NCI-H460 (cell line): ENCODE measurements around the gene FICD. TPM values are rescaled to one million over a fixed set of nuclear protein-coding genes. Genes with fewer than 3 reads are reported as not detected.

Source experiments
- DNase-seq: peaks from one replicate; pipeline ENCODE4 v3.0.0-alpha.2; 2016; ENCODE audit warnings: low read depth; ENCODE audit errors: extremely low read depth
- total RNA-seq: library from RNA; depleted of rRNA; stranded (reverse); fragments of >200 nt; shearing (Covaris generic); gene quantifications from 2 replicates; pipeline ENCODE4 v1.2.3, GENCODE V29; 2014

Gene FICD
- total RNA-seq, 1 experiment from 2014 or later, result 7.2 TPM

- no peak for DNase-seq
Measured at GRCh38 chr12:108495823-108496579, 19.1 kb upstream of the FICD start.

DNA sequence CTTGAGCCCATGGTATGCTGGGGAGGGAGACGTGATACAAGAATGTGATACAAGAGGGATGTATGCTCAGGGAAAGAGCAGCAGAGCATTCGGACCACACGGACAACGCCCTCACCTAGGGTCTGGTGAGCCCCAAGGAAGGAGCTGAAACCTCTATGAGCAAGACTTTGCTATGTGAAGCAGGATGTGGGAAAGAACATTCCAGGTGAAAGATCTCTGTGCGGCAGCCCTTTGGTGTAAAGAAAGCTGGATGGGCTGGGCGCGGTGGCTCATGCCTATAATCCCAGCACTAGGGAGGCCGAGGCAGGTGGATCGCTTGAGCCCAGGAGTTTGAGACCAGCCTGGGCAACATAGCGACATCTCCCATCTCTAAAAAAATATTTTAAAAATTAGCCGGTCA is 16.9 kb upstream of the FICD start:
- DNase-seq, result no peak

- DNase-seq, result no peak
Measured at GRCh38 chr12:108502922-108503321, 12.2 kb upstream of the FICD start.

DNA sequence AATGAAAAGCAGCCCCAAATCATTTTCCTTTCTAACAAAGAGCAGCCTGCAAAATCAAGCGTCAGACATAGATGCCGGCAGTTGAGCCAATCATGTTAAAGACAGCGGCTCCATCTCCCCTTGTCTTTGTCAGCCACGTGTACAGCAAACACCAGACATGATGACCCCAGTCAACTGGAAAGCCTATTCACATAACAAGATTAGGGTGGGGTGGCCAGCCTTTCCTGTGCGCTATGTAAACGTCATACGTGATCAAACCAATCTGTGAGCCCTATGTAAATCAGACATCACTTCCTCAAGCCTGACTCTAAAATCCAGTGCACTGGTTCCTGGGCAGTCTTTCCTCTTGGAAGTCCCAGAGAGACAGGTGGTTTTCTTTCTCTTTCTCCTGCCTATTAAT is 9.9 kb upstream of the FICD start:
- no peak for DNase-seq

GRCh38 chr12:108507971-108508642 is 7.0 kb upstream of the FICD start:
- DNase-seq, result no peak

DNA sequence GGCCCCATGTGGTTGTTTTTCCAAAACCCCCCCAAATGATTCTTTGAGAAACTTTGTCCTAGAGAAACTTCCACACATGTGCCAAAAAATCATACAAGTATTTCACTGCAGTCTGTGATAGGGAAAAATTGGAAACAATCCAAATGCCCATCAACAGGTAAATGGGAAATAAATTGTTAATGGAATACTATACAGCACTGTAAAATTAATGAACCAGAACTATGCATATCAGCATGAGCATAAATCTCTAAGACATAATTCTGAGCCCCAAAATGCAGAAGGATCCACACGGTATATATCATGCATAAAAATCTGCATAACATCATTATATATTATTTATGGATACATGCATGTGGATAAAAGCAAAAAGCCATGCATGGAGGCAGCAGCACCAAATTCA is 5.3 kb upstream of the FICD start:
- no peak for DNase-seq

DNA sequence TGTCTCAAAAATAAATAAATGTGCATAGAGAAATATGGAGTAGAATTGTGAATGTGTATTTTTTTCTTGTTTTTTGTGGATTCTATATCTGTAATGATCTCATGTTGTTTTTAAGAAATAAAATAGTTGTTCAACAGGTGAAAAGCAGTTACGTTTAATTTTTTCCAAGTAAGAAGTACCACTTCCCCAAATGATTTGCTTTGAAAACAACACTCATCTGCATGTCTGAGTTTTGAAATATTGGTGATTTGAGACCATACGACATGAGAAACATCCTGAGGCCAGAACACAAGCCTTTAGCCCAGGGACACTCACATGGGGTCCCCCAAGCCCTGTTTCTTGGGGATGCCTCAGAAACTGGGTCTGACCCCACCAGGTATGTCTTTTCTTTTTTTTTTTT is 4.2 kb upstream of the FICD start:
- DNase-seq, result no peak

DNA sequence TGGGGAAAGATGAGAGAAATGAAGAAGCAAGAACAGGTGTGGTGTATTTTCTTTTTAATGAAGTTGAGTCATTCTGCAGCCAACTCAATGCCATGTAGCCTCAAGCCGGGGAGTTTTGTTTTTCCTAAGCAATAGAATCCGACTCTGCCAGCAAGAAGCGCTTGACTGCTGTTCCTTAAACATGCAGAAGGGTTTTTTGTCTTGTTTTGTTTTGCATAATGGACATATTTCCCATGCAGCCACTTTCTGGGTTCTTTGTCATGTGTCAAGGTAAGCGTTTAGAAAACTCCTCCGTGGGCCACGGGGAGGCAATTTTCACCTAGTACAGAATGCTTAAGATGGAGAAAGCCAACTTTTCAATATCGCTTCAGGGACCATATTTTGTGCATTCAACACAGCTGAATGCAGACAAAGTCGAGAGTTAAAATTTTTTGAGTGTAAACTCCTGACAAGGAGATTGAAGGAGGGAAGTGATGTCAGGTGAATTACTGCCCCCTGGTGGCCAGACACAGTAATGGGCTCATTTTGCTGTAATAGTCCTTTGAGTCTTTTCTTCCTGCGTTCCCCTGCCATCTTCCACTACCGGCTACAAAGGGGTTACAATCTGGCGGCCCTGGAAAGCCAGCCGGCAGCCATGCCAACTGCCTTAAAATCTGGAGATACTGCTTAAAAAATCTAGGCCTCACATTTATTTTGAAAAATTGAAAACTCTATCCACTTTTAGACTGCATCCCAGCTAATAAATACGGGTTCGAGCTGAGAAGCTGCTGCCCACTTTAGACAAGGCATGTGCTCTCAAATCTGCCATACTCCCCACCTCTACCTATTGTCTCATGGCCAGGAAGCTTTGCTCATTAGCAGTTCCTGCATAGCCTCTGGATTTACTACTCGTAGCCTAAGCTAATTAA is 3.2 kb upstream of the FICD start:
- peak; percentile 67 for DNase-seq

- no peak for DNase-seq
Measured at GRCh38 chr12:108514468-108514972, 557 bp upstream of the FICD start.

DNA sequence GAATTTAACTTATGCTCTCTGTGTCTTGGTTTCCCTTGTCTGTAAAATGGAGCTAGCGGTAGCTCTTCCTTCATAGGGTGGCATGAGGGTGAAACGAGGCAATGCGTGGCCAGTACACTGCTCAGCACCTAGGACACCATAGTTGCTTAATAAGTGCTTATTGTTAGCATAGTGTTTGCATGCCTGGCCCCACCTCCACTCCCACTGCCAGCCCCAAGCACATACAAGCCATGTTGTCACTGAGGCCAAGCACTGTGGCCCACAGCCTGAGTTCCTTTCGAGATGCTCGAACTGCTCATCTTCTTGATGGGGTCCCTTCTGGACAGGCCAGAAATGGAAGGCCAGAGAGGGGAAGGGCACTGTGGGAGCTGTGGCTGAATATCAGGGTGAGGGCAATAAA is 839 bp downstream of the FICD start:
- no peak for DNase-seq

GRCh38 chr12:108516511-108517275 is 1.6 kb downstream of the FICD start:
- DNase-seq, result no peak

DNA sequence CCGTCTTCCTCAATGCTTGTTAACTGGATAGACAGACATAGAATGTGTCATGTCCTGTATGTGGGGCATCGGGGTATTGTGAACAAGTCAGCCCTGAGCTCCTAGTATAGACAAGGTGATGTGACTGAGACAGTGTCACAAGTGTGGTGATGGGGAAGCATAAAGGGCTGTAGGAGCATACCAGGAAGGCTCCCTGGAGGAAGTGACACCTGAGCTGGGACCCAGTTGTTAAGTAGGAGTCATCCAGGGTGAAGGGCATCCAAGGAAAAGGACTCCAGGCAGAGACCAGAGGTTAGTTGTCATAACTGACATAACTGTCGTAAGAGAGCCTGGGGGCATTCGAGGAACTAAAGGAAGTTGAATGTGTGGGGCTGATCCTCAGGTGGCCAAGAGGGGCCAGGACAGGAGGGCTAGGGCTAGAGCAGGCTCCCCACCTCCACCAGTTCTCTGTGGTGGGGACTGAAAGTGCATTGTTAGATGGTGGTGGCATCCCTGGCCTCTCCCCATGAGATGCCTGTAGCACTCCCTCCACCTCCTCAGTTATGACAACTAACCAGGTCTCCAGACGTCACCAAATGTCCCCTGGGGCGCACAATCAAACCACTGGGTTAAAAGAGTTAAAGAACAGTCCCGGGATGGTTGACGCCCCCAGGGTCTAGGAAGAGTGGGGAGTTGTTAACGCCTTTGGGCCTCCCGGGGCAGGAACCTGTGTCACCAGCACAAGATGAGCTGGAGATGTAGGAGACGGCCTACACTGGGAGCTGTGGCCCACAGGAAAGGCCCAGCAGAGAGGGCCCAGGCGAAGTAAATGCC is 2.4 kb downstream of the FICD start:
- no peak for DNase-seq

GRCh38 chr12:108518101-108518715 is 3.1 kb downstream of the FICD start:
- no peak for DNase-seq

- DNase-seq, result no peak
Measured at GRCh38 chr12:108518716-108519496, 3.8 kb downstream of the FICD start.

GRCh38 chr12:108519558-108519957 is 4.5 kb downstream of the FICD start:
- no peak for DNase-seq

DNA sequence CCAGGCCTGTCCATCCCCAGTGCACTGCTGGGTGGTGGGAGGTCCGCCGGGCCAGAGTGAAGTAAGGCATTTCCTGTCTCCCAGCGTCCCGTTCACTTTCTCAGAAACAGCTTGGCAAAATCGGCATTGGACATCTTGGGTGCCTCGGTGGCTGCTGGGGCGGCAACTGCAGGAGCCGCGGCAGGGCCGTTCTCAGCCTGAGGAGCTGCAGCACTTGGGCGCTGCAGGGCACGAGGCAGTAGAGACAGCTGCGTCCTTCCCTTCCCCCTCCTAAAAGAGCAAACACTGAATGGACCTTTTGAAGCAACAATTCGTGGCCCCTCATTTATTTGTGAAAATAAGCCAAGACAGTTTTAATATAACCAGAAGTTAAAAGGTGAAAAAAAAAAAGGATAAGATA is 8.3 kb downstream of the FICD start:
- no peak for DNase-seq

DNA sequence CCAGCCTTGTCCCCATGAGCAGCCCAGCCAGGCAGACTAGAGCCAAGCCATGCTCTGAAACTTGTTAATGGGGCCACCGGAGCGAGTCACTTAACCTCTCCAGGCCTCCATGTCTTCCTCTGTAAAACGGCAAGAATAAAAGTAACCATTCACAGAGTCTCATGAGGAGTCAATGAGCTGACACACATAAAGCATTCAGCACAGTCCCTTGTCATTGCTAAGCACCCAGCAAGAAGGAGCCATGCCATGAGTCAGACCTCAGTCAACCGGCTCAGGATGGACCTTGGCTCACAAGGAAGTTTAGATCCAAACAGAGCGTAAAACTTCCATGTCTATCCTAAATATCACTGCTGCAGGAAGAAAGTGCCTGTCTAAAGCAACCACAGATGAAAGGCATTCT is 10.6 kb downstream of the FICD start:
- no peak for DNase-seq

DNA sequence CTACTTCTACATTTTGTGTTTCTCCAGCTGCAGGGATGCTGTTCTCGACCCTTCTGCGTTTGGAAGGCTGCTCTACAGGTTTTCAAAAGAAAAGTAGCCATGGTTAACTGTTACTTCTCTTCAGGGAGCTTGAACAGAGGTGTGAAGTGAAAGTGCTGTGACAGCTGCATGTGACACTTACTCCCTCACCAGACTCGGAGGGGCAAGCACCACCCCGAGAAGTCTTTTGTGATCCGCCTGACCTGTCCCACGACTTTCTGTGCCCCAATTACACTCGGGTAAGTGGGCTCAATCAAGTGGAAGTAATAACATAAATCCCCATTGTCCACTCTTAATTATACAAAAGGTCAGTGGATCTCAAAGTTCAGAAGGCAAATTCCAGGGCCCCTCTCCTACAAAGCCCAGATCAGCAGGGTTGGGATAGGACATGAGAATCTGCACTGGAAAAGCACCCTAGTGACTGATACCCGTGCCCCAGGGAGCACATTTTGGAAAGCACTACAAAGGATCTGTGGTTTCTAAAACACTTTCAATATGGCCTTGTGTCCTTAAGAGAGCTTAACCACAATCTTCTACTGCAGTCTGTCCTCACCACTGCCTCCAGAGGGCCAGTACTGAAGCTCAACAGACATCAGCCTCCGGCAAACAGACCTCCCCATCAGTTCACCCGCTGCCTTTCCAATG is 11.5 kb downstream of the FICD start:
- DNase-seq, result no peak
